ENCODE data around the gene RNF213. TPM values are rescaled to one million over a fixed set of nuclear protein-coding genes. Genes with fewer than 3 reads are reported as not detected.

The RNF213 gene
- total RNA-seq, 1 donor from 2014 or later, result 120 TPM

- no peak for FAIRE-seq
- no peaks in the 10 kb centered on the region for H3K27me3 ChIP-seq (ENCODE audit: insufficient read depth, low read length)
- H3K36me3 ChIP-seq (ENCODE audit: insufficient read depth, low read length), result peaks cover 19% of the 10 kb centered on the region
- DNase-seq (ENCODE audit: low read depth), result no peak
- no peak overlapping the region for H3K4me3 ChIP-seq (ENCODE audit: insufficient read depth, low read depth, low read length)
- H4K20me1 ChIP-seq (ENCODE audit: insufficient read depth, low read length), result no peaks in the 10 kb centered on the region
- no peak overlapping the region for H3K4me3 Mint-ChIP-seq (ENCODE audit: unreplicated experiment)
- no peak overlapping the region for H3K4me2 ChIP-seq (ENCODE audit: low read length)
- TF ChIP-seq EZH2 (IDR thresholded peaks at IDR 0.05; ENCODE audit: insufficient read depth, low read length) (no peak), CTCF (IDR thresholded peaks at IDR 0.05; ENCODE audit: insufficient read depth, low read depth, low read length) (no peak)
- H3K27me3 Mint-ChIP-seq (ENCODE audit: low read depth, unreplicated experiment), result no peaks in the 10 kb centered on the region
- H3K36me3 Mint-ChIP-seq (ENCODE audit: low read depth, unreplicated experiment), result peaks cover 18% of the 10 kb centered on the region
- no peaks in the 10 kb centered on the region for H3K4me1 ChIP-seq (ENCODE audit: insufficient read depth, low read length)
- H3K9me3 Mint-ChIP-seq (ENCODE audit: unreplicated experiment), result no peaks in the 10 kb centered on the region
- no peak overlapping the region for H3K9ac ChIP-seq (ENCODE audit: low read length)
- H3K4me1 Mint-ChIP-seq (ENCODE audit: low read depth, unreplicated experiment), result no peaks in the 10 kb centered on the region
- H2AFZ ChIP-seq (ENCODE audit: low read depth, low read length), result no peak overlapping the region
- H3K27ac Mint-ChIP-seq (ENCODE audit: unreplicated experiment), result no peak overlapping the region
- no peaks in the 10 kb centered on the region for H3K9me3 ChIP-seq (ENCODE audit: insufficient read depth, low read depth, low read length)
- no peak overlapping the region for H3K27ac ChIP-seq (ENCODE audit: low read depth, low read length)
- no peaks in the 10 kb centered on the region for H3K79me2 ChIP-seq (ENCODE audit: insufficient read depth, low read length)
These were observed 114.3 kb downstream of the RNF213 start for GRCh38 chr17:80374732-80375585.

GRCh38 chr17:80376531-80376930 is 115.9 kb downstream of the RNF213 start:
- Mint-ChIP-seq H3K27ac (ENCODE audit: unreplicated experiment) (no peak overlapping the region), H3K9me3 (ENCODE audit: unreplicated experiment) (no peaks in the 10 kb centered on the region), H3K4me3 (ENCODE audit: unreplicated experiment) (no peak overlapping the region), H3K27me3 (ENCODE audit: low read depth, unreplicated experiment) (no peaks in the 10 kb centered on the region), H3K36me3 (ENCODE audit: low read depth, unreplicated experiment) (peaks cover 20% of the 10 kb centered on the region), H3K4me1 (ENCODE audit: low read depth, unreplicated experiment) (no peaks in the 10 kb centered on the region)
- DNase-seq (ENCODE audit: low read depth), result no peak
- no peak overlapping the region for H3K9ac ChIP-seq (ENCODE audit: low read length)
- no peaks in the 10 kb centered on the region for H3K27me3 ChIP-seq (ENCODE audit: insufficient read depth, low read length)
- no peaks in the 10 kb centered on the region for H3K79me2 ChIP-seq (ENCODE audit: insufficient read depth, low read length)
- no peak overlapping the region for H2AFZ ChIP-seq (ENCODE audit: low read depth, low read length)
- H4K20me1 ChIP-seq (ENCODE audit: insufficient read depth, low read length), result no peaks in the 10 kb centered on the region
- no peak overlapping the region for H3K27ac ChIP-seq (ENCODE audit: low read depth, low read length)
- H3K36me3 ChIP-seq (ENCODE audit: insufficient read depth, low read length), result peaks cover 26% of the 10 kb centered on the region
- no peak for TF ChIP-seq EZH2 (IDR thresholded peaks at IDR 0.05; ENCODE audit: insufficient read depth, low read length)
- no peak for TF ChIP-seq CTCF (IDR thresholded peaks at IDR 0.05; ENCODE audit: insufficient read depth, low read depth, low read length)
- H3K4me1 ChIP-seq (ENCODE audit: insufficient read depth, low read length), result no peaks in the 10 kb centered on the region
- no peak overlapping the region for H3K4me2 ChIP-seq (ENCODE audit: low read length)
- no peak overlapping the region for H3K4me3 ChIP-seq (ENCODE audit: insufficient read depth, low read depth, low read length)
- FAIRE-seq, result no peak
- H3K9me3 ChIP-seq (ENCODE audit: insufficient read depth, low read depth, low read length), result no peaks in the 10 kb centered on the region

- Mint-ChIP-seq H3K27me3 (ENCODE audit: low read depth, unreplicated experiment) (no peaks in the 10 kb centered on the region), H3K4me1 (ENCODE audit: low read depth, unreplicated experiment) (no peaks in the 10 kb centered on the region), H3K36me3 (ENCODE audit: low read depth, unreplicated experiment) (peaks cover 28% of the 10 kb centered on the region), H3K9me3 (ENCODE audit: unreplicated experiment) (no peaks in the 10 kb centered on the region), H3K27ac (ENCODE audit: unreplicated experiment) (no peak overlapping the region), H3K4me3 (ENCODE audit: unreplicated experiment) (no peak overlapping the region)
- no peaks in the 10 kb centered on the region for H3K79me2 ChIP-seq (ENCODE audit: insufficient read depth, low read length)
- H3K27ac ChIP-seq (ENCODE audit: low read depth, low read length), result no peak overlapping the region
- H4K20me1 ChIP-seq (ENCODE audit: insufficient read depth, low read length), result no peaks in the 10 kb centered on the region
- DNase-seq (ENCODE audit: low read depth) (no peak), FAIRE-seq (no peak)
- H3K36me3 ChIP-seq (ENCODE audit: insufficient read depth, low read length), result peaks cover 24% of the 10 kb centered on the region
- H3K4me1 ChIP-seq (ENCODE audit: insufficient read depth, low read length), result no peaks in the 10 kb centered on the region
- H2AFZ ChIP-seq (ENCODE audit: low read depth, low read length), result no peak overlapping the region
- H3K9ac ChIP-seq (ENCODE audit: low read length), result no peak overlapping the region
- H3K9me3 ChIP-seq (ENCODE audit: insufficient read depth, low read depth, low read length), result no peaks in the 10 kb centered on the region
- no peak overlapping the region for H3K4me2 ChIP-seq (ENCODE audit: low read length)
- no peaks in the 10 kb centered on the region for H3K27me3 ChIP-seq (ENCODE audit: insufficient read depth, low read length)
- no peak overlapping the region for H3K4me3 ChIP-seq (ENCODE audit: insufficient read depth, low read depth, low read length)
- no peak for TF ChIP-seq EZH2 (IDR thresholded peaks at IDR 0.05; ENCODE audit: insufficient read depth, low read length)
- no peak for TF ChIP-seq CTCF (IDR thresholded peaks at IDR 0.05; ENCODE audit: insufficient read depth, low read depth, low read length)
These were observed 117.1 kb downstream of the RNF213 start for GRCh38 chr17:80377798-80378197.
